C4-2B (cell line): Measurements from ENCODE around the gene BCL2L11.

Experiments
- H3K27ac ChIP-seq: fragments of 450-650 bp; 2 replicates; pipeline ENCODE4 v1.5.1; 2017
- ZFX ChIP-seq: fragments of 450-650 bp; IDR thresholded peaks from 2 replicates; pipeline ENCODE4 v1.6.1; 2017
- TF ChIP-seq, protein P1 (sequence below): fragments of 450-650 bp; conservative IDR thresholded peaks from 2 replicates; pipeline ENCODE4 v1.5.1; 2017; ENCODE audit warnings: mild to moderate bottlenecking

The BCL2L11 gene

DNA sequence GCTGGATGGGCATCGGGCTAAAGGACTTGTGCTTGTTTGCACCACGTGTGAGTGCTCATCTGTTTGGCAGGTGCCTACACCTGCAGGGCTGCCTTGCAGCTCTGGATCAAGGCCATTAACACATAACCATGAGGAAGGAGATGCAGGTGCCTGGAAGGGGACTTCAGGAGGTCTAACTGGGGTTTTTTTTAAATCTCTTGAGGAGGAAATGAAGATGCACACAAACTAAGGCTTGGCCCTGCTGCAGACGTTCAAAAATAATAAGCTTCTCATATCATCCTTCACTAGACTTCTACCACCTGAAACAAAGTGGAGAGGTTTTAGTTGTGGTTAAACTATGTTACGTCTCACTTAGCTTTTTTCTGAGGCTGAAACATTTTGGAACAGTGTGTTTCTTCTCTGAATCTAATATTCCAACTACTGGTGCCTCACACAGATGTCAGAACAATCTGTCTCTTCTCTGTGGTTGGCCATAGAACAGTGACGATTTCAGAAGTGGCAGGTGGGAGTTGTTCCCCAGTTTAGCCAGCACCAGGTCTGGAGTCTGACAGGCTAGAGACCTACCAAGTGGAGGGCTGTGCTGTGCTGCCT lies 36.5 kb downstream of the BCL2L11 start:
- H3K27ac ChIP-seq, result no peak overlapping the region
- no peak for TF ChIP-seq ZFX
- TF ChIP-seq, protein P1, sequence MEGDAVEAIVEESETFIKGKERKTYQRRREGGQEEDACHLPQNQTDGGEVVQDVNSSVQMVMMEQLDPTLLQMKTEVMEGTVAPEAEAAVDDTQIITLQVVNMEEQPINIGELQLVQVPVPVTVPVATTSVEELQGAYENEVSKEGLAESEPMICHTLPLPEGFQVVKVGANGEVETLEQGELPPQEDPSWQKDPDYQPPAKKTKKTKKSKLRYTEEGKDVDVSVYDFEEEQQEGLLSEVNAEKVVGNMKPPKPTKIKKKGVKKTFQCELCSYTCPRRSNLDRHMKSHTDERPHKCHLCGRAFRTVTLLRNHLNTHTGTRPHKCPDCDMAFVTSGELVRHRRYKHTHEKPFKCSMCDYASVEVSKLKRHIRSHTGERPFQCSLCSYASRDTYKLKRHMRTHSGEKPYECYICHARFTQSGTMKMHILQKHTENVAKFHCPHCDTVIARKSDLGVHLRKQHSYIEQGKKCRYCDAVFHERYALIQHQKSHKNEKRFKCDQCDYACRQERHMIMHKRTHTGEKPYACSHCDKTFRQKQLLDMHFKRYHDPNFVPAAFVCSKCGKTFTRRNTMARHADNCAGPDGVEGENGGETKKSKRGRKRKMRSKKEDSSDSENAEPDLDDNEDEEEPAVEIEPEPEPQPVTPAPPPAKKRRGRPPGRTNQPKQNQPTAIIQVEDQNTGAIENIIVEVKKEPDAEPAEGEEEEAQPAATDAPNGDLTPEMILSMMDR, result no peak

GRCh38 chr2:111157798-111158197 lies 37.1 kb downstream of the BCL2L11 start:
- TF ChIP-seq, protein P1, result no peak
- no peak for TF ChIP-seq ZFX
- H3K27ac ChIP-seq, result no peak overlapping the region

- TF ChIP-seq ZFX, result no peak
- TF ChIP-seq, protein P1, result no peak
- no peak overlapping the region for H3K27ac ChIP-seq
These were observed 38.9 kb downstream of the BCL2L11 start for GRCh38 chr2:111159641-111160040.

GRCh38 chr2:111160758-111161157 lies 40.0 kb downstream of the BCL2L11 start:
- no peak overlapping the region for H3K27ac ChIP-seq
- no peak for TF ChIP-seq ZFX
- TF ChIP-seq, protein P1, result no peak

GRCh38 chr2:111161971-111162370 lies 41.3 kb downstream of the BCL2L11 start:
- H3K27ac ChIP-seq, result no peak overlapping the region
- TF ChIP-seq ZFX, result no peak
- TF ChIP-seq, protein P1, result no peak

GRCh38 chr2:111162718-111163331 lies 42.1 kb downstream of the BCL2L11 start:
- no peak overlapping the region for H3K27ac ChIP-seq

GRCh38 chr2:111164078-111164477 lies 43.4 kb downstream of the BCL2L11 start:
- TF ChIP-seq ZFX, result no peak
- no peak overlapping the region for H3K27ac ChIP-seq

More at GRCh38 chr2:111162718-111163331, 42.1 kb downstream of the BCL2L11 start:
- TF ChIP-seq ZFX, result no peak
- TF ChIP-seq, protein P1, result no peak

DNA sequence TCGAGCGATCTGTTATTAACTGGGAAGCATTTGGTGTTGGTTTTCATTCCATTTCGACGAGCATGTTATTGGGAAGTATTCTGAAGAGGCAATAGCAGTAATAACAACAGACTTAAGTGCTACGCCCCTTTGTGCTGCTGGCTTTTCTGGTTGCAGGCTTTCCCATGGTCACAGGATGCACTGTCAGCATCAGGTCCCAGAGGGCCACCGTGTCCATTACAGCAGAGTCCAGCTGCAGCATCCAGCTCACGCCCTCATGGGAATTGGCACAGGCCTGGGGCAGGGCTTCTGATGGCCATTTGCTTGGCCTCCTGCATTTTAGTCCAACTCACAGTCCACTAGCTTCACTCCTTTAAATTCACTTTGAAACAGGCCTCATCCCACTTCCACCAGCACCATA lies 44.4 kb downstream of the BCL2L11 start:
- TF ChIP-seq, protein P1, result no peak
- TF ChIP-seq ZFX, result no peak
- H3K27ac ChIP-seq, result no peak overlapping the region
